NT2/D1 (cell line): Measurements from ENCODE around the gene METTL26.

Source experiments
- SUZ12 ChIP-seq: IDR thresholded peaks from 2 replicates; pipeline ENCODE4 v1.6.1; 2011; ENCODE audit not compliant: insufficient read length, insufficient read depth; ENCODE audit errors: extremely low read depth
- YY1 ChIP-seq: IDR thresholded peaks from 2 replicates; pipeline ENCODE4 v1.6.1; 2011; ENCODE audit not compliant: insufficient read length, insufficient read depth
- ZNF274 ChIP-seq: IDR thresholded peaks from 2 replicates; pipeline ENCODE4 v1.6.1; 2011; ENCODE audit warnings: mild to moderate bottlenecking, low read depth, low read length

DNA sequence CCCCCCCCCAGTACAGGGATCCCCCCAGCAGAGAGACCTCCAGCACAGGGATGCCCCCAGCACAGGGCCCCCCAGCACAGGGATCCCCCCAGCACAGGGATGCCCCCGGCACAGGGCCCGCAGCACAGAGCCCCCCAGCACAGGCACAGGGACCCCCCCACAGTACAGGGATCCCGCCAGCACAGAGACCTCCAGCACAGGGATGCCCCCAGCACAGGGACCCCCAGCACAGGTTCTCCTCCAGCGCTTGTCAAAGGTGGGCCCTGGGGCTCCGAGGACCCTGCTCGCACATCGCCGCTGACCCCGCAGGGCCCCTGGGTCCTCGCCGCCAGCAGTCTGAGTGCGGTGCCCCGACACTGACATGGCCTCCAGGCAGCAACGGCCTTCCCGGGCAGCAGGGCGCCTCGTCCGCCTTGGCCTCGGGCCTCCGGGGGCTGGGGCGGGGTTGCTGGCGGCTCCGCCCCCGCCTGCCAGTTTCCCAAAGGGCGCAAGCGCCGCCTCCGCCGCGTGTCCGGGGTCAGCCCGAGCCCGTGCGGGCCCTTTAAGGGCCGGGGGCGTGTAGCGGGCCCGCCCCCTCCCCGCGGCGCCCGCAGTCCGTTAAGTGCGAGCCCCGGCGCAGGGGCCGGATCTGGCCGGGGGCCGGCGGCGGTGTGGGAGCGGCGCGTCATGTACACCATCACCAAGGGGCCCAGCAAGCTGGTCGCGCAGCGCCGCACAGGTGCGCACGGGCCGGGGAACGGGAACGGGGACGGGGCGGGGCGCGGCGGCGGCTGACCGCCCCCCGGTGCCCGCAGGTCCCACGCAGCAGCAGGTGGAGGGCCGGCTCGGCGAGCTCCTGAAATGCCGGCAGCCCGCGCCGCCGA lies 5.5 kb upstream of the METTL26 start, which contains the start of gene MCRIP2:
- no peak for TF ChIP-seq YY1
- TF ChIP-seq SUZ12: no peak
- no peak for TF ChIP-seq ZNF274
